ENCODE measurements around the gene PTMA. TPM values are rescaled to one million over a fixed set of nuclear protein-coding genes. Genes with fewer than 3 reads are reported as not detected.
"Not testable (repeated sequence)": the region's sequence is repeated elsewhere in the genome, so short reads cannot be mapped to it uniquely, and the experiment has no call there.

Gene PTMA, protein sequence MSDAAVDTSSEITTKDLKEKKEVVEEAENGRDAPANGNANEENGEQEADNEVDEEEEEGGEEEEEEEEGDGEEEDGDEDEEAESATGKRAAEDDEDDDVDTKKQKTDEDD
- total RNA-seq = 100 to 1,000 TPM; 344 to 896 (median 663) TPM

DNA sequence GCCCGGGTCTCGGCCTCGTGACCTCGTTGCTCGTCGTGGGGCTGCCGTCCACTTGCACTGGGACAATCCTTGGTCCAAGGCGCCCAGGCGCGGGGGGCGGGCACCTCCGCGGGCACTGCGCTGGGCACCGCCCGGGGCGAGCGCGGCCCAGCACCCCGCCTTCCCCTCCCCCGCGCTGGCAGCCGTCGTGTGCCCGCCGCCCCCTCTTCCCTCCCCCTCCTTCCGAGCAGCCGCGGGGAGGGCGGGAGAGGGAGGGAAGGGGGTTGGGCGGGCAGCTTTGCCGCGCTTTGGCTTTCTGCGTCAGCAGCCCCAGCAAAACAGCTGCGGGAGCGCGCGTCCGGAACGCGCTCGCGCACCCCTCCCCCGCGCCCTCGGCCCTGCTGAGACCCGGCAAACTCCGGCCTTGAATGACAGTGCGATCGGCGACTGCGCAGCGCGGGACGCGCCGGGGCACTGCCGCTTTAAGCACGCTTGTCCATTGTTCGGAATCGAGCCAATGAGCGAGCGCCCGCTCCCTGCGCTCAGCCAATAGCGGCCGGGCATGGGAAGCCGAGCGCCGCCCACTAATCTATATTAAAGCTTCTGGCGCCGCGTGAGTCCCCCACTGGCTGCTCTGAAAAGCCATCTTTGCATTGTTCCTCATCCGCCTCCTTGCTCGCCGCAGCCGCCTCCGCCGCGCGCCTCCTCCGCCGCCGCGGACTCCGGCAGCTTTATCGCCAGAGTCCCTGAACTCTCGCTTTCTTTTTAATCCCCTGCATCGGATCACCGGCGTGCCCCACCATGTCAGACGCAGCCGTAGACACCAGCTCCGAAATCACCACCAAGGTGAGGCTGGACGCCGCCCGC, at the start of gene PTMA:
PTMA (plus strand) TSS at position 599 of the 846 bp plus-strand sequence; CDS start at position 781, 182 bp downstream.
- H3K9me3 ChIP-seq = no peaks in the 10 kb centered on the region
- DNase-seq (peak; percentile 100), ATAC-seq (ENCODE audit: low FRiP score in 2 of 2) (peak; percentile 82 to 93)
- peak within 1 kb of the TSS; percentile 100 for H3K27ac ChIP-seq
- TF ChIP-seq POLR2AphosphoS5 (IDR thresholded peaks at IDR 0.05) (peak; percentile 93 to 99), EP300 (IDR thresholded peaks at IDR 0.05) (peak in 1 of 4 donors; percentile 90), POLR2A (IDR thresholded peaks at IDR 0.05) (peak; percentile 91 to 99 (median 96))
- TF ChIP-seq, protein P1, sequence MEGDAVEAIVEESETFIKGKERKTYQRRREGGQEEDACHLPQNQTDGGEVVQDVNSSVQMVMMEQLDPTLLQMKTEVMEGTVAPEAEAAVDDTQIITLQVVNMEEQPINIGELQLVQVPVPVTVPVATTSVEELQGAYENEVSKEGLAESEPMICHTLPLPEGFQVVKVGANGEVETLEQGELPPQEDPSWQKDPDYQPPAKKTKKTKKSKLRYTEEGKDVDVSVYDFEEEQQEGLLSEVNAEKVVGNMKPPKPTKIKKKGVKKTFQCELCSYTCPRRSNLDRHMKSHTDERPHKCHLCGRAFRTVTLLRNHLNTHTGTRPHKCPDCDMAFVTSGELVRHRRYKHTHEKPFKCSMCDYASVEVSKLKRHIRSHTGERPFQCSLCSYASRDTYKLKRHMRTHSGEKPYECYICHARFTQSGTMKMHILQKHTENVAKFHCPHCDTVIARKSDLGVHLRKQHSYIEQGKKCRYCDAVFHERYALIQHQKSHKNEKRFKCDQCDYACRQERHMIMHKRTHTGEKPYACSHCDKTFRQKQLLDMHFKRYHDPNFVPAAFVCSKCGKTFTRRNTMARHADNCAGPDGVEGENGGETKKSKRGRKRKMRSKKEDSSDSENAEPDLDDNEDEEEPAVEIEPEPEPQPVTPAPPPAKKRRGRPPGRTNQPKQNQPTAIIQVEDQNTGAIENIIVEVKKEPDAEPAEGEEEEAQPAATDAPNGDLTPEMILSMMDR (IDR thresholded peaks at IDR 0.05) = peak in 3 of 6 experiments; percentile 21 to 43 (median 36)
- no peaks in the 10 kb centered on the region for H3K27me3 ChIP-seq
- peaks cover 26 to 47% (median 27%) of the 10 kb centered on the region in 4 donors for H3K4me1 ChIP-seq
- H3K4me3 ChIP-seq = peak within 1 kb of the TSS; percentile 53 to 98 (median 78)
- 0 to 1% methylated on average over 37 to 51 of the region's 97 CpGs for WGBS, 2 donors
- peaks cover 5 to 12% (median 10%) of the 10 kb centered on the region in 4 donors for H3K36me3 ChIP-seq

DNA sequence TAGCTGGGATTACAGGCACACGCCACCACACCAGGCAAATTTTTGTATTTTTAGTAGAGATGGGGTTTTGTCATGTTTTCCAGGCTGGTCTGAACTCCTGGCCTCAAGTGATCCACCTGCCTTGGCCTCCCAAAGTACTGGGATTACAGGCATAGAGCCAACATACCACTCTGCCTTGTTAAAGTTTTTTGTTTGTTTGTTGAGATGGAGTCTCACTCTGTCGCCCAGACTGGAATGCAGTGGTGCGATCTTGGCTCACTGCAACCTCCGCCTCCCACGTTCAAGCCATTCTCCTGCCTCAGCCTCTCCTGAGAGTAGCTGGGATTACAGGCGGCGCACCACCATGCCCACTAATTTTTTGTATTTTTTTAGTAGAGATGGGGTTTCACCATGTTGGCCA, 48.3 kb upstream of the PTMA start:
- ATAC-seq (ENCODE audit: low FRiP score in 2 of 2); DNase-seq; H3K36me3 ChIP-seq; H3K9me3 ChIP-seq; H3K4me3 ChIP-seq; H3K27ac ChIP-seq; H3K27me3 ChIP-seq: not testable (repeated sequence)
- WGBS, 2 donors = 88 to 90% methylated on average over 7 of the region's 7 CpGs
- peaks cover 16 to 18% (median 17%) of the 10 kb centered on the region in 4 donors for H3K4me1 ChIP-seq

DNA sequence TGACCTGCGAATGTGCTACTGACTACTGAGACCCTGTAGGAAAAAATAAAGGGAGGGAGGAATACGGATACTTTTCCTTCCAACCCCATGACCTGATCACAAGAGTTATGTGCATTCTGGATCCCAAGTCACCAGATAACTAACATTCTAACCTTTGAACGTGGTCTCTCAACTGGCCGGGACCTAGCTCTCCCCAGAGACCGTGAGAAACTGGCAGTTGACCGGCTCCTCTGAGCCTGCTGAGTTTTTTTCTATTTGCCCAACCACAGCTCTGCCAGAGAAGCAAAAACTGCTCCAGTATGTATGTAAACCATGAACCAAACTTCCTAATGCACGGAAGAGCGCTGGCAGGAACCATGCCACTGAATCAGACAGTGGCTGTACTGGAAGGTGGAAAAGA, 47.5 kb upstream of the PTMA start:
- WGBS, 2 donors = 93 to 94% methylated on average over 8 of the region's 8 CpGs
- H3K27ac ChIP-seq = no peak overlapping the region
- no peaks in the 10 kb centered on the region for H3K36me3 ChIP-seq
- no peak for ATAC-seq (ENCODE audit: low FRiP score in 2 of 2)
- peaks cover 0 to 2% (median 0%) of the 10 kb centered on the region in 4 donors for H3K27me3 ChIP-seq
- DNase-seq = no peak
- peaks cover 23 to 26% (median 25%) of the 10 kb centered on the region in 4 donors for H3K4me1 ChIP-seq
- no peak overlapping the region for H3K4me3 ChIP-seq
- TF ChIP-seq POLR2A (IDR thresholded peaks at IDR 0.05) = no peak
- TF ChIP-seq POLR2AphosphoS5 (IDR thresholded peaks at IDR 0.05) = no peak
- TF ChIP-seq, protein P1 (IDR thresholded peaks at IDR 0.05) = no peak
- H3K9me3 ChIP-seq = no peaks in the 10 kb centered on the region

DNA sequence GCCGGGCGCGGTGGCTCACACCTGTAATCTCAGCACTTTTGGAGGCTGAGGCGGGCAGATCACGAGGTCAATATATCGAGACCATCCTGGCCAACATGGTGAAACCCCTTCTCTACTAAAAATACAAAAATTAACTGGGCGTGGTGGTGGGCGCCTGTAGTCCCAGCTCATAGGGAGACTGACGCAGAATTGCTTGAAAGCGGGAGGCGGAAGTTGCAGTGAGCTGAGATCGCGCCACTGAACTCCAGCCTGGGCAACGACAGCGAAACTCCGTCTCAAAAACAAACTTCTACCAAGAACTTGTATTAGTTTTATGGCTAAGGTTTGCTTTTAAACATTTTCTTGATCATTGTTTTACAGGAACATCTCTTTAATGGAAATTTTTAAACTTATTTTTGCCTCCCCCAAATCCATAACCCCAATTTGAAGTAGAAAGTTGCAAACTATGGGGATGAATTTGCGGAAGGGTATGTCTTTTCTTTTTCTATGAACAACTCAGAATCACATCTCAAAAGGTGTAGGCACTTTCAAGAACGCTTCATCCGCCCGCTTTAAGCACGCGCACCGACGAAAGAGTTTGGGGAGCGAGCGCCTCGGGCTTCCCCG, 46.8 kb upstream of the PTMA start:
- peak overlapping the region; percentile 90 to 98 (median 96) for H3K27ac ChIP-seq
- peaks cover 0 to 2% (median 0%) of the 10 kb centered on the region in 4 donors for H3K27me3 ChIP-seq
- peaks cover 25 to 30% (median 28%) of the 10 kb centered on the region in 4 donors for H3K4me1 ChIP-seq
- TF ChIP-seq EP300 (IDR thresholded peaks at IDR 0.05) (no peak), POLR2AphosphoS5 (IDR thresholded peaks at IDR 0.05) (no peak), POLR2A (IDR thresholded peaks at IDR 0.05) (no peak)
- TF ChIP-seq, protein P1 (IDR thresholded peaks at IDR 0.05) = no peak
- no peak for DNase-seq
- H3K36me3 ChIP-seq = no peaks in the 10 kb centered on the region
- ATAC-seq (ENCODE audit: low FRiP score in 2 of 2) = no peak
- 59 to 69% methylated on average over 28 of the region's 28 CpGs for WGBS, 2 donors
- H3K9me3 ChIP-seq = no peaks in the 10 kb centered on the region
- peak overlapping the region; percentile 27 to 51 (median 44) for H3K4me3 ChIP-seq

Measured in upper lobe of left lung (tissue), 6 donors.